ENCODE measurements around the gene LRMDA.

The LRMDA gene

GRCh38 chr10:75449382-75450074, 18.1 kb downstream of the LRMDA start:
- DNase-seq: no peak

- DNase-seq: no peak
Measured at GRCh38 chr10:75450075-75450445, 18.6 kb downstream of the LRMDA start.

GRCh38 chr10:75450644-75451640, 19.5 kb downstream of the LRMDA start:
- DNase-seq: no peak

GRCh38 chr10:75451831-75452230, 20.4 kb downstream of the LRMDA start:
- DNase-seq: no peak

GRCh38 chr10:75452997-75453396, 21.6 kb downstream of the LRMDA start:
- no peak for DNase-seq

- no peak for DNase-seq
Measured at GRCh38 chr10:75456122-75456521, 24.7 kb downstream of the LRMDA start.

GRCh38 chr10:75460059-75460458, 28.6 kb downstream of the LRMDA start:
- DNase-seq: no peak

GRCh38 chr10:75461672-75462649, 30.5 kb downstream of the LRMDA start:
- no peak for DNase-seq

GRCh38 chr10:75462865-75463264, 31.4 kb downstream of the LRMDA start:
- no peak for DNase-seq

GRCh38 chr10:75464478-75465449, 33.3 kb downstream of the LRMDA start:
- no peak for DNase-seq

- no peak for DNase-seq
Measured at GRCh38 chr10:75465450-75465827, 34.0 kb downstream of the LRMDA start.

- DNase-seq: no peak
Measured at GRCh38 chr10:75466001-75466400, 34.6 kb downstream of the LRMDA start.

GRCh38 chr10:75466886-75467285, 35.5 kb downstream of the LRMDA start:
- DNase-seq: no peak

- no peak for DNase-seq
Measured at GRCh38 chr10:75468612-75469005, 37.2 kb downstream of the LRMDA start.

GRCh38 chr10:75469006-75469616, 37.7 kb downstream of the LRMDA start:
- DNase-seq: no peak

- DNase-seq: no peak
Measured at GRCh38 chr10:75470901-75471300, 39.5 kb downstream of the LRMDA start.

- DNase-seq: no peak
Measured at GRCh38 chr10:75472685-75473084, 41.3 kb downstream of the LRMDA start.

- DNase-seq: no peak
Measured at GRCh38 chr10:75474106-75474505, 42.7 kb downstream of the LRMDA start.

- no peak for DNase-seq
Measured at GRCh38 chr10:75475460-75476182, 44.2 kb downstream of the LRMDA start.

GRCh38 chr10:75476569-75476968, 45.1 kb downstream of the LRMDA start:
- no peak for DNase-seq

- no peak for DNase-seq
Measured at GRCh38 chr10:75476985-75477384, 45.6 kb downstream of the LRMDA start.
